ENCODE data around the gene CEACAM16.
A peak's percentile ranks its signal among the peaks of the same experiment; 100 is the strongest.
"Not testable (repeated sequence)": the region's sequence is repeated elsewhere in the genome, so short reads cannot be mapped to it uniquely, and the experiment has no call there.

Gene CEACAM16

GRCh38 chr19:44698492-44699201, at the start of gene CEACAM16:
CEACAM16 (plus strand) TSS chr19:44699151; CDS start chr19:44701457, 2,306 bp downstream.
- DNase-seq: no peak

- DNase-seq: no peak
Measured at GRCh38 chr19:44649578-44650145, 49.3 kb upstream of the CEACAM16 start.

GRCh38 chr19:44653343-44653742, 45.6 kb upstream of the CEACAM16 start:
- no peak for DNase-seq

GRCh38 chr19:44653977-44654774, 44.8 kb upstream of the CEACAM16 start:
- DNase-seq: peak; percentile 78

- peak; percentile 70 for DNase-seq
Measured at GRCh38 chr19:44657211-44657921, 41.6 kb upstream of the CEACAM16 start.

- no peak for DNase-seq
Measured at GRCh38 chr19:44658069-44658733, 40.8 kb upstream of the CEACAM16 start.

- no peak for DNase-seq
Measured at GRCh38 chr19:44660081-44660480, 38.9 kb upstream of the CEACAM16 start.

- no peak for DNase-seq
Measured at GRCh38 chr19:44661205-44661604, 37.7 kb upstream of the CEACAM16 start.

GRCh38 chr19:44661904-44662303, 37.0 kb upstream of the CEACAM16 start:
- DNase-seq: no peak

GRCh38 chr19:44662691-44663385, 36.1 kb upstream of the CEACAM16 start:
- DNase-seq: no peak

GRCh38 chr19:44663996-44664395, 35.0 kb upstream of the CEACAM16 start:
- DNase-seq: no peak

GRCh38 chr19:44664976-44665375, 34.0 kb upstream of the CEACAM16 start:
- no peak for DNase-seq

GRCh38 chr19:44666852-44667556, 31.9 kb upstream of the CEACAM16 start:
- no peak for DNase-seq

- DNase-seq: no peak
Measured at GRCh38 chr19:44668985-44669764, 29.8 kb upstream of the CEACAM16 start.

GRCh38 chr19:44670027-44670426, 28.9 kb upstream of the CEACAM16 start:
- DNase-seq: not testable (repeated sequence)

GRCh38 chr19:44671400-44671799, 27.6 kb upstream of the CEACAM16 start, which contains the start of gene CEACAM19:
CEACAM19 (plus strand) TSS chr19:44671482; CDS start chr19:44671932, 450 bp downstream.
- no peak for DNase-seq

GRCh38 chr19:44672226-44672625, 26.7 kb upstream of the CEACAM16 start:
- DNase-seq: no peak

GRCh38 chr19:44673510-44673909, 25.4 kb upstream of the CEACAM16 start:
- DNase-seq: no peak

- no peak for DNase-seq
Measured at GRCh38 chr19:44675521-44675920, 23.4 kb upstream of the CEACAM16 start.
